HepG2 (cell line): ENCODE measurements around the gene CBLB. TPM values are rescaled to one million over a fixed set of nuclear protein-coding genes. Genes with fewer than 3 reads are reported as not detected.

ENCODE experiments used
- ATAC-seq: fragments of 200-7000 bp; cut with Tn5 transposase; 3 replicates; pipeline ENCODE4 v1.9.1; 2020; ENCODE audit warnings: mild to moderate bottlenecking, moderate library complexity
- BruUV-seq: library from RNA; stranded (reverse); fragments of 400-500 nt; replicated peaks from 2 replicates; lab custom pipeline; 2021; lab: Mats Ljungman, UMichigan
- CTCF ChIA-PET: fragments of 300-600 bp; formaldehyde crosslinking; extraction: SDS; loops from one replicate; lab custom pipeline; 2021; ENCODE audit warnings: low total read pairs, inconsistent platforms, low intra/inter-chr PET ratio; lab: Yijun Ruan, JAX
- POLR2A ChIA-PET: fragments of 350-600 bp; sonication (Branson Sonifier 250); formaldehyde crosslinking; loops from one replicate; lab custom pipeline; 2020; ENCODE audit warnings: antibody characterized with exemption, inconsistent platforms; lab: Yijun Ruan, JAX
- DNase-seq: peaks from one replicate; pipeline ENCODE4 v3.0.0-alpha.2; 2015; ENCODE audit warnings: low spot score
- FAIRE-seq: peaks from 3 replicates; lab custom pipeline; 2011; peaks lifted over from hg19 to GRCh38; lab: Jason Lieb, UNC
- H2AFZ ChIP-seq: one replicate; pipeline ENCODE4 v1.6.1; 2011; ENCODE audit warnings: low read length, inconsistent platforms
- H3K27ac ChIP-seq: fragments of 300-600 bp; 3 replicates; pipeline ENCODE4 v1.8.0; 2011; ENCODE audit warnings: mixed run types, mild to moderate bottlenecking, mixed read lengths, low read length, inconsistent platforms; ENCODE audit not compliant: insufficient read depth; ENCODE audit errors: extremely low read length
- H3K27me3 ChIP-seq, 2 experiments: fragments of 200-600 bp in 1 of 2; 2 replicates in 1 of 2; 3 replicates in 1 of 2; pipeline versions ENCODE4 v1.6.0 to v1.8.0; 2011; ENCODE audit warnings: low read length in 2 of 2, mild to moderate bottlenecking in 2 of 2, moderate library complexity in 2 of 2, inconsistent platforms in 1 of 2; ENCODE audit not compliant: insufficient read depth in 2 of 2, control insufficient read depth in 1 of 2
- H3K36me3 ChIP-seq, 2 experiments: fragments of 200-600 bp in 1 of 2; replicated peaks in 1 of 2; 2 replicates in 1 of 2; 3 replicates in 1 of 2; pipeline versions ENCODE4 v1.5.1 to v1.8.0; 2011; ENCODE audit warnings: low read length in 2 of 2, inconsistent platforms in 1 of 2; ENCODE audit not compliant: insufficient read depth in 2 of 2, control insufficient read depth in 1 of 2
- H3K4me1 ChIP-seq: 2 replicates; pipeline ENCODE4 v1.5.1; 2012; ENCODE audit warnings: low read length, inconsistent platforms; ENCODE audit not compliant: insufficient read depth
- H3K4me2 ChIP-seq: 2 replicates; pipeline ENCODE4 v1.6.0; 2011; ENCODE audit warnings: low read depth, low read length, inconsistent platforms
- H3K4me3 ChIP-seq, 3 experiments: fragments of 200-600 bp in 1 of 3; sonication (generic), shearing (Covaris generic) in 1 of 3; replicated peaks in 1 of 3; 2 replicates each; pipeline ENCODE4 v1.5.1; 2011 to 2016; ENCODE audit warnings: low read length in 3 of 3, inconsistent platforms in 2 of 3, low read depth in 2 of 3, mild to moderate bottlenecking in 2 of 3, control low read depth in 1 of 3, mixed read lengths in 1 of 3; ENCODE audit not compliant: insufficient read depth in 1 of 3
- H3K79me2 ChIP-seq: one replicate; pipeline ENCODE4 v1.6.1; 2011; ENCODE audit warnings: low read length, inconsistent platforms; ENCODE audit not compliant: insufficient read depth
- H3K9ac ChIP-seq: 2 replicates; pipeline ENCODE4 v1.6.0; 2011; ENCODE audit warnings: mild to moderate bottlenecking, low read depth, low read length, inconsistent platforms; ENCODE audit not compliant: insufficient read depth
- H3K9me3 ChIP-seq: 2 replicates; pipeline ENCODE4 v1.5.1; 2012; ENCODE audit warnings: mild to moderate bottlenecking, low read length
- H4K20me1 ChIP-seq: 2 replicates; pipeline ENCODE4 v1.6.0; 2011; ENCODE audit warnings: inconsistent platforms, mild to moderate bottlenecking, low read length, moderate library complexity; ENCODE audit not compliant: insufficient read depth
- MAFF ChIP-seq: IDR thresholded peaks from 2 replicates; pipeline ENCODE4 v1.6.1; 2011; ENCODE audit warnings: low read depth, low read length, improper control_type of control experiment
- MAFK ChIP-seq, 2 experiments: IDR thresholded peaks in 1 of 2; conservative IDR thresholded peaks in 1 of 2; 2 replicates each; pipeline ENCODE4 v1.6.1; 2011; ENCODE audit warnings: improper control_type of control experiment in 2 of 2, low read length in 2 of 2
- NFRKB ChIP-seq: fragments of 450-650 bp; IDR thresholded peaks from 2 replicates; pipeline ENCODE4 v1.6.1; 2017
- PPARG ChIP-seq: conservative IDR thresholded peaks from 2 replicates; pipeline ENCODE4 v1.6.1; 2016; ENCODE audit warnings: missing biosample characterization, missing genetic modification reagents
- RBM22 ChIP-seq: fragments of 200-400 bp; formaldehyde crosslinking; optimal IDR thresholded peaks from 2 replicates; pipeline ENCODE3; 2017; ENCODE audit warnings: mild to moderate bottlenecking, low read length, moderate library complexity
- ZHX1 ChIP-seq: sonication (generic); formaldehyde crosslinking; IDR thresholded peaks from 2 replicates; pipeline ENCODE4 v1.8.1; 2022; ENCODE audit warnings: low read depth, mild to moderate bottlenecking, missing genetic modification reagents
- ZNF20 ChIP-seq: sonication (generic); formaldehyde crosslinking; IDR thresholded peaks from 2 replicates; pipeline ENCODE4 v1.4.0; 2020; ENCODE audit warnings: mild to moderate bottlenecking, moderate library complexity, missing genetic modification reagents
- WGBS: methylation state at CpG from one replicate; pipeline ENCODE4 v1.1.6; 2017; ENCODE audit warnings: low lambda C conversion rate; 5-methylcytosine and 5-hydroxymethylcytosine counted together
- in situ Hi-C: cut with HindIII; loops from 2 replicates; pipeline ENCODE4 v1.10.0; 2017; ENCODE audit warnings: low pct_unique_long_range_greater_than_20kb; ENCODE audit not compliant: extremely low pct_ligation_motif_present
- intact Hi-C: fragments of 100-400 bp; cut with micrococcal nuclease; formaldehyde crosslinking; loops from one replicate; pipeline ENCODE4 v1.10.0; 2022; ENCODE audit not compliant: unreplicated experiment
- polyA plus RNA-seq, 8 experiments: library from polyadenylated mRNA; depleted of rRNA in 3 of 8; stranded (reverse) in 7 of 8; unstranded in 1 of 8; fragments of >200 nt; fragmentation: Illumina TruSeq in 4 of 8; extraction: Trizol in 4 of 8; gene quantifications; 2 replicates each; pipeline versions ENCODE4 v1.2.1 to v1.2.3, GENCODE V29; 2011 to 2016; ENCODE audit warnings: low read depth in 4 of 8, missing spikeins in 1 of 8, mixed read lengths in 1 of 8; ENCODE audit not compliant: insufficient read depth in 1 of 8
- total RNA-seq, 5 experiments: library from RNA; depleted of rRNA; stranded (reverse); fragments of >200 nt; fragmentation: Illumina TruSeq; extraction: Trizol; gene quantifications; 2 replicates each; pipeline ENCODE4 v1.2.3, GENCODE V29; 2016; ENCODE audit warnings: low read depth in 1 of 5

The CBLB gene
- total and polyA plus RNA-seq, 2 of the 13 experiments (the other 11 are each of a cell fraction or from before 2014, with no cell fraction given): 9.8 to 16.4 TPM

- TF ChIP-seq ZHX1 (no peak), NFRKB (no peak), ZNF20 (CRISPR knock-in tag) (no peak)
- TF ChIP-seq, all 625 proteins: peak for 0
These were observed 38.0 kb downstream of the CBLB start (continued) for GRCh38 chr3:105830836-105831235.

GRCh38 chr3:105829871-105830622 lies 38.8 kb downstream of the CBLB start:
- Histone ChIP-seq H3K9me3 (no peaks in the 10 kb centered on the region), H3K9ac (no peak overlapping the region), H3K27ac (no peak overlapping the region), H3K79me2 (peaks cover 4% of the 10 kb centered on the region), H3K4me2 (no peak overlapping the region), H3K36me3 (no peaks in the 10 kb centered on the region), H4K20me1 (no peaks in the 10 kb centered on the region; the same call in 1 of the 2 replicates), H3K4me1 (peaks cover 4% of the 10 kb centered on the region; the same call in 1 of the 2 replicates), H2AFZ (no peak overlapping the region), H3K4me3 (no peak overlapping the region), H3K27me3 (no peaks in the 10 kb centered on the region)
- no peak for DNase-seq
- no TSS peak for BruUV-seq
- ATAC-seq: no peak
- TF ChIP-seq PPARG (CRISPR knock-in tag): no peak
- TF ChIP-seq MAFK (conservative IDR thresholded peaks at IDR 0.05 in 1 of 2, IDR thresholded peaks at IDR 0.05 in 1 of 2; ENCODE audit: low read length in 2 of 2): peak; percentile 93 to 98
- peak; percentile 96 for TF ChIP-seq MAFF
- no peak for TF ChIP-seq RBM22
- FAIRE-seq: no peak
- 96% methylated on average over 4 of the region's 4 CpGs for WGBS
- intact Hi-C loops (loop anchor here (5.0 kb wide), 1 partner anchor 37 kb away; the partner anchor contains the start of gene CBLB), in situ Hi-C loops (no loop called here)
- ChIA-PET CTCF (no interaction called here), POLR2A (no interaction called here)
